H9 (cell line): ENCODE measurements around the gene SATB2. TPM values are rescaled to one million over a fixed set of nuclear protein-coding genes. Genes with fewer than 3 reads are reported as not detected.

Experiments used
- DNase-seq: peaks from one replicate; pipeline ENCODE4 v3.0.0-alpha.2; 2017
- H2AFZ ChIP-seq: one replicate; pipeline ENCODE4 v1.6.1; 2013; ENCODE audit warnings: mild to moderate bottlenecking, low read length, control low read depth, moderate library complexity
- H2AK5ac ChIP-seq: 2 replicates; pipeline ENCODE4 v1.6.1; 2013; ENCODE audit warnings: low read length, control low read depth, mixed read lengths; ENCODE audit not compliant: insufficient read length
- H2BK120ac ChIP-seq: one replicate; pipeline ENCODE4 v1.6.1; 2013; ENCODE audit warnings: low read depth, mild to moderate bottlenecking, low read length, control low read depth, inconsistent platforms; ENCODE audit not compliant: poor library complexity, severe bottlenecking
- H2BK12ac ChIP-seq: 2 replicates; pipeline ENCODE4 v1.6.1; 2013; ENCODE audit warnings: low read length, control low read depth, mixed read lengths, low read depth; ENCODE audit not compliant: insufficient read length
- H2BK15ac ChIP-seq: 2 replicates; pipeline ENCODE4 v1.6.1; 2013; ENCODE audit warnings: low read depth, low read length, control low read depth
- H2BK20ac ChIP-seq: one replicate; pipeline ENCODE4 v1.6.1; 2013; ENCODE audit warnings: low read depth, mild to moderate bottlenecking, low read length, control low read depth, inconsistent platforms; ENCODE audit not compliant: poor library complexity, severe bottlenecking
- H2BK5ac ChIP-seq: 2 replicates; pipeline ENCODE4 v1.6.1; 2013; ENCODE audit warnings: low read length, control low read depth, mixed read lengths; ENCODE audit not compliant: insufficient read length
- H3K14ac ChIP-seq: 2 replicates; pipeline ENCODE4 v1.6.1; 2013; ENCODE audit warnings: low read length, control low read depth; ENCODE audit not compliant: insufficient read depth
- H3K18ac ChIP-seq: 2 replicates; pipeline ENCODE4 v1.6.1; 2013; ENCODE audit warnings: low read depth, mild to moderate bottlenecking, mixed read lengths, low read length, control low read depth; ENCODE audit not compliant: insufficient read length
- H3K23ac ChIP-seq: 2 replicates; pipeline ENCODE4 v1.6.1; 2013; ENCODE audit warnings: low read length, control low read depth, mixed read lengths, low read depth; ENCODE audit not compliant: insufficient read length
- H3K23me2 ChIP-seq: 2 replicates; pipeline ENCODE4 v1.6.1; 2013; ENCODE audit warnings: low read depth, mild to moderate bottlenecking, mixed read lengths, low read length, control low read depth; ENCODE audit not compliant: insufficient read length, poor library complexity, severe bottlenecking
- H3K27ac ChIP-seq: 2 replicates; pipeline ENCODE4 v1.5.1; 2013; ENCODE audit warnings: low read length, control low read depth, mixed read lengths, low read depth; ENCODE audit not compliant: insufficient read length
- H3K27me3 ChIP-seq: 2 replicates; pipeline ENCODE4 v1.6.1; 2013; ENCODE audit warnings: low read length, control low read depth, inconsistent platforms; ENCODE audit not compliant: insufficient read depth
- H3K4ac ChIP-seq: 2 replicates; pipeline ENCODE4 v1.6.1; 2013; ENCODE audit warnings: low read depth, mild to moderate bottlenecking, control low read depth, inconsistent platforms, low read length, moderate library complexity
- H3K4me1 ChIP-seq: 2 replicates; pipeline ENCODE4 v1.6.1; 2013; ENCODE audit warnings: low read length, control low read depth, inconsistent platforms; ENCODE audit not compliant: insufficient read depth
- H3K4me2 ChIP-seq: 2 replicates; pipeline ENCODE4 v1.6.1; 2013; ENCODE audit warnings: low read length, control low read depth, mixed read lengths; ENCODE audit not compliant: insufficient read length, insufficient read depth
- H3K56ac ChIP-seq: 2 replicates; pipeline ENCODE4 v1.6.1; 2013; ENCODE audit warnings: low read depth, mild to moderate bottlenecking, mixed read lengths, low read length, control low read depth; ENCODE audit not compliant: insufficient read length
- H3K79me1 ChIP-seq: 2 replicates; pipeline ENCODE4 v1.6.1; 2013; ENCODE audit warnings: low read depth, mild to moderate bottlenecking, moderate library complexity, low read length, control low read depth, inconsistent platforms; ENCODE audit not compliant: insufficient read depth, poor library complexity, severe bottlenecking
- H3K79me2 ChIP-seq: 2 replicates; pipeline ENCODE4 v1.6.1; 2013; ENCODE audit warnings: low read length, control low read depth, inconsistent platforms; ENCODE audit not compliant: insufficient read depth
- H3K9ac ChIP-seq: 2 replicates; pipeline ENCODE4 v1.6.1; 2013; ENCODE audit warnings: low read length, control low read depth, mixed read lengths; ENCODE audit not compliant: insufficient read length; ENCODE audit errors: extremely low read depth
- H3K9me3 ChIP-seq: one replicate; pipeline ENCODE4 v1.6.1; 2013; ENCODE audit warnings: low read depth, low read length, inconsistent platforms; ENCODE audit not compliant: control insufficient read depth
- H3T11ph ChIP-seq: one replicate; pipeline ENCODE4 v1.6.1; 2013; ENCODE audit warnings: mild to moderate bottlenecking, low read length, control low read depth, inconsistent platforms
- H4K20me1 ChIP-seq: one replicate; pipeline ENCODE4 v1.6.1; 2013; ENCODE audit not compliant: control insufficient read depth, insufficient read length, insufficient read depth
- H4K5ac ChIP-seq: 2 replicates; pipeline ENCODE4 v1.6.1; 2013; ENCODE audit warnings: low read depth, mild to moderate bottlenecking, mixed read lengths, low read length, control low read depth; ENCODE audit not compliant: insufficient read length
- H4K8ac ChIP-seq: replicated peaks from 2 replicates; pipeline ENCODE4 v1.6.1; 2013; ENCODE audit warnings: low read length, control low read depth, mixed read lengths, low read depth; ENCODE audit not compliant: insufficient read length
- H4K91ac ChIP-seq: 2 replicates; pipeline ENCODE4 v1.6.1; 2013; ENCODE audit warnings: low read depth, mild to moderate bottlenecking, moderate library complexity, mixed read lengths, low read length, control low read depth; ENCODE audit not compliant: insufficient read length
- H3K27ac Mint-ChIP-seq, 3 experiments: 2 replicates in 2 of 3; 3 replicates in 1 of 3; pipeline ENCODE4 v1.8.0; 2020 to 2021; ENCODE audit warnings: mixed read lengths in 3 of 3, mild to moderate bottlenecking in 1 of 3, moderate library complexity in 1 of 3
- H3K27me3 Mint-ChIP-seq: 2 replicates; pipeline ENCODE4 v1.8.0; 2021; ENCODE audit warnings: low read depth, mild to moderate bottlenecking, moderate library complexity, mixed read lengths
- H3K36me3 Mint-ChIP-seq, 3 experiments: 2 replicates in 2 of 3; 3 replicates in 1 of 3; pipeline ENCODE4 v1.8.0; 2020 to 2021; ENCODE audit warnings: low read depth in 3 of 3, mixed read lengths in 3 of 3; ENCODE audit not compliant: insufficient read depth in 1 of 3
- H3K4me1 Mint-ChIP-seq, 2 experiments: 2 replicates each; pipeline ENCODE4 v1.8.0; 2020; ENCODE audit warnings: mixed read lengths in 2 of 2
- H3K4me3 Mint-ChIP-seq, 2 experiments: 2 replicates in 1 of 2; 3 replicates in 1 of 2; pipeline ENCODE4 v1.8.0; 2020 to 2021; ENCODE audit warnings: mild to moderate bottlenecking in 2 of 2, mixed read lengths in 2 of 2, moderate library complexity in 1 of 2
- H3K9me3 Mint-ChIP-seq, 2 experiments: 2 replicates in 1 of 2; 3 replicates in 1 of 2; pipeline ENCODE4 v1.8.0; 2020; ENCODE audit warnings: mild to moderate bottlenecking in 2 of 2, mixed read lengths in 2 of 2, moderate library complexity in 1 of 2
- WGBS: extraction: QIAGEN DNeasy Blood & Tissue Kit; methylation state at CpG from one replicate; pipeline ENCODE4 v1.1.7; 2013; ENCODE audit warnings: missing lambda C conversion rate, low lambda C conversion rate, mixed read lengths; ENCODE audit not compliant: insufficient read length; ENCODE audit errors: extremely low coverage; 5-methylcytosine and 5-hydroxymethylcytosine counted together
- total RNA-seq: library from RNA; stranded (reverse); gene quantifications from 2 replicates; pipeline ENCODE4 v1.2.1, GENCODE V29; 2021
- TF ChIP-seq, protein P1 (sequence below): fragments of 200-600 bp; sonication (generic); conservative IDR thresholded peaks from 3 replicates; pipeline ENCODE4 v1.8.0; 2021; ENCODE audit warnings: antibody characterized with exemption, mild to moderate bottlenecking

SATB2 gene
- total RNA-seq, 1 experiment from 2014 or later, result 23.8 TPM

DNA sequence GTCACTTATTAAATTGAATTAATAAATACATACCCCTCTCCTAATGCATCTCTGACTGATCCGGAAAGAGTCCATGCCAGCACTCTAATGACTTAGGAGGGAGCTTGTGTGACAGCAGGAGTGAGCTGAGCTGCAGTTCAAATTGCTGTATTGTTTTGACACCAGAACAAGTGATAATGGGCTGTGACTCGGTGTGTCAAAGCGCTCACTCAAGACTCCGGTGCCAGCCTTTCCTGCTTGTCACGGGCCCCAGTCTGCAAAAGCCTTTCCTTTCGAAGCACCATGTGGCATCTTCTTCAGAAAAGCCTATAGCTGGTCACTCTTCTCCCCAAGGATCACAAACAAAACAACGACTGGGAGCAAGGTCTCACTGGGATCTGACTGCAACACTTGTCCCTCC lies 43.3 kb downstream of the SATB2 start:
- WGBS, result no CpG with 5 or more reads among the region's 7 CpGs
- Histone ChIP-seq H2BK120ac (no peak overlapping the region), H4K8ac (no peak overlapping the region), H2AFZ (no peak overlapping the region), H2BK5ac (no peak overlapping the region), H4K91ac (no peak overlapping the region), H3K14ac (no peak overlapping the region), H4K20me1 (no peaks in the 10 kb centered on the region), H3T11ph (no peak overlapping the region), H3K18ac (no peak overlapping the region), H4K5ac (no peak overlapping the region), H3K79me2 (no peaks in the 10 kb centered on the region), H3K9me3 (no peaks in the 10 kb centered on the region), H3K27me3 (no peaks in the 10 kb centered on the region), H3K4me1 (peaks cover 4% of the 10 kb centered on the region; the same call in 1 of the 2 replicates), H3K23me2 (no peaks in the 10 kb centered on the region), H3K4ac (no peak overlapping the region), H2BK20ac (no peak overlapping the region), H3K27ac (no peak overlapping the region), H3K23ac (no peak overlapping the region), H3K9ac (no peak overlapping the region), H2AK5ac (no peak overlapping the region), H2BK15ac (no peak overlapping the region), H3K56ac (no peak overlapping the region), H2BK12ac (no peak overlapping the region), H3K4me2 (no peak overlapping the region), H3K79me1 (no peaks in the 10 kb centered on the region)
- H3K36me3 Mint-ChIP-seq, result peaks cover 0 to 19% (median 0%) of the 10 kb centered on the region in 3 experiments; a peak in 2 of 7 replicates
- H3K4me1 Mint-ChIP-seq, result peaks cover 21 to 32% of the 10 kb centered on the region in 2 experiments
- DNase-seq, result no peak
- H3K4me3 Mint-ChIP-seq, result no peak overlapping the region
- no peaks in the 10 kb centered on the region for H3K9me3 Mint-ChIP-seq
- no peaks in the 10 kb centered on the region for H3K27me3 Mint-ChIP-seq
- TF ChIP-seq, protein P1, sequence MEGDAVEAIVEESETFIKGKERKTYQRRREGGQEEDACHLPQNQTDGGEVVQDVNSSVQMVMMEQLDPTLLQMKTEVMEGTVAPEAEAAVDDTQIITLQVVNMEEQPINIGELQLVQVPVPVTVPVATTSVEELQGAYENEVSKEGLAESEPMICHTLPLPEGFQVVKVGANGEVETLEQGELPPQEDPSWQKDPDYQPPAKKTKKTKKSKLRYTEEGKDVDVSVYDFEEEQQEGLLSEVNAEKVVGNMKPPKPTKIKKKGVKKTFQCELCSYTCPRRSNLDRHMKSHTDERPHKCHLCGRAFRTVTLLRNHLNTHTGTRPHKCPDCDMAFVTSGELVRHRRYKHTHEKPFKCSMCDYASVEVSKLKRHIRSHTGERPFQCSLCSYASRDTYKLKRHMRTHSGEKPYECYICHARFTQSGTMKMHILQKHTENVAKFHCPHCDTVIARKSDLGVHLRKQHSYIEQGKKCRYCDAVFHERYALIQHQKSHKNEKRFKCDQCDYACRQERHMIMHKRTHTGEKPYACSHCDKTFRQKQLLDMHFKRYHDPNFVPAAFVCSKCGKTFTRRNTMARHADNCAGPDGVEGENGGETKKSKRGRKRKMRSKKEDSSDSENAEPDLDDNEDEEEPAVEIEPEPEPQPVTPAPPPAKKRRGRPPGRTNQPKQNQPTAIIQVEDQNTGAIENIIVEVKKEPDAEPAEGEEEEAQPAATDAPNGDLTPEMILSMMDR, result no peak
- H3K27ac Mint-ChIP-seq, result no peak overlapping the region
